Fibroblast of the conjunctiva (primary cell): ENCODE results near the gene INSR.
"Not testable (repeated sequence)": the region's sequence is repeated elsewhere in the genome, so short reads cannot be mapped to it uniquely, and the experiment has no call there.

Experiments used
- DNase-seq: peaks from one replicate; pipeline ENCODE4 v3.0.0-alpha.2; 2010; ENCODE audit warnings: low read depth

INSR gene

GRCh38 chr19:7293762-7294557 lies at the start of gene INSR:
INSR (minus strand) TSS chr19:7294414; CDS start chr19:7293891, 523 bp downstream.
- DNase-seq: peak; percentile 68

DNA sequence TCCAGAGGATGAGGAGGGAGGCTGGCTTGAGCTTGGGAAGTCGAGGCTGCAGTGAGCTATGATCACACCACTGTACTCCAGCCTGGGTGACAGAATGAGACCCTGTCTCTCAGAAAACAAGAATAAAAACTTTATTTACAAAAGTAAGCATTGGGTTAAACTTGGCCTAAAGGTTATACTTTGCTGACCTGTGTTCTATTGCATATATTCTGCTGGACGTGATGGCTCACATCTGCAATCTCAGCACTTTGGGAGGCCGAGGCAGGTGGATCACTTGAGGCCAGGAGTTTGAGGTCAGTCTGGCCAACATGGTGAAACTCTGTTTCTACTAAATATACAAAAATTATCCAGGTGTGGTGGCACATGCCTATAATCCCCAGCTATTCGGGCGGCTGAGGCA lies 47.9 kb upstream of the INSR start:
- no peak for DNase-seq

- DNase-seq: peak; percentile 51
Observed at GRCh38 chr19:7340959-7341837, 47.0 kb upstream of the INSR start.

DNA sequence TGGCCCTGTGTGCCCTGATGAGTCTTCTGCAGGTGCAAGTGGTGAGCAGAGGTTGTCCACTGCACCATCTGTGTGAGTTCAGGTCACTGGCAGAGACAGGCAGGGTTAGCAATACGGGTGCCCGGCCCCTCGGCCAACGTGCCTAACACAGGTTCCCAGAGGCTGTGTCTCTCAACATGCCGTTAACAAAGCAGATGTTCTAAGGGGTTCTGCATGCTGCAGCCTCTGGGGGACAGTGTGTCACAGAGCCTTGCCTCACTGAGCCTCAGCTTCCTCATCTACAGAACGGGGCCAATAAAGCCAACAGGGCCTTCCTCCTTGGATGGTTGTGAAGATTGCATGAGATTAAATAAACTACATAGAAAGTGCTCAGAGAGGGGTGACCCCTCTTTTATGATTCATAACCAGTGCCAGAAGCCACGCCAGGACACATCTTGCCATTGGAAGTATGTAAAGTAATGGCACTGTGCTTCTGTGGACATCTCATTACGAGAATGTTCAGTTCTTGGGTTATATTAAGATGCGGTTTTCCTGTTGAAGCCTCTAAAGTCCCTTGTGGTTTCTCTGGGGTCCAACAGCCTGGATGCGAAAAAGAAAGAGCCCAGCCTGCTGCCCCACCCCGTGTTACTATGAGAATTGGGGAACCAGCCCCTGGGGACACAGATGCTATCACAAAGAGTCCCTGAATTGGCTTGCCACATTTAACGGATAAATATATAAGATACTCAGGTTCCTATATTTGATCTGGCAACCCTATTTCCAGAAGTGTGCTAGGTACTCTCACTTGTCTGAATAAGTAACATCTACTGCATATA lies 43.4 kb upstream of the INSR start:
- no peak for DNase-seq

GRCh38 chr19:7336321-7336973 lies 42.2 kb upstream of the INSR start:
- no peak for DNase-seq

- DNase-seq: no peak
Observed at GRCh38 chr19:7333198-7334118, 39.2 kb upstream of the INSR start.

- no peak for DNase-seq
Observed at GRCh38 chr19:7331446-7331845, 37.2 kb upstream of the INSR start.

GRCh38 chr19:7328647-7329046 lies 34.4 kb upstream of the INSR start:
- no peak for DNase-seq

- no peak for DNase-seq
Observed at GRCh38 chr19:7327802-7328201, 33.6 kb upstream of the INSR start.

DNA sequence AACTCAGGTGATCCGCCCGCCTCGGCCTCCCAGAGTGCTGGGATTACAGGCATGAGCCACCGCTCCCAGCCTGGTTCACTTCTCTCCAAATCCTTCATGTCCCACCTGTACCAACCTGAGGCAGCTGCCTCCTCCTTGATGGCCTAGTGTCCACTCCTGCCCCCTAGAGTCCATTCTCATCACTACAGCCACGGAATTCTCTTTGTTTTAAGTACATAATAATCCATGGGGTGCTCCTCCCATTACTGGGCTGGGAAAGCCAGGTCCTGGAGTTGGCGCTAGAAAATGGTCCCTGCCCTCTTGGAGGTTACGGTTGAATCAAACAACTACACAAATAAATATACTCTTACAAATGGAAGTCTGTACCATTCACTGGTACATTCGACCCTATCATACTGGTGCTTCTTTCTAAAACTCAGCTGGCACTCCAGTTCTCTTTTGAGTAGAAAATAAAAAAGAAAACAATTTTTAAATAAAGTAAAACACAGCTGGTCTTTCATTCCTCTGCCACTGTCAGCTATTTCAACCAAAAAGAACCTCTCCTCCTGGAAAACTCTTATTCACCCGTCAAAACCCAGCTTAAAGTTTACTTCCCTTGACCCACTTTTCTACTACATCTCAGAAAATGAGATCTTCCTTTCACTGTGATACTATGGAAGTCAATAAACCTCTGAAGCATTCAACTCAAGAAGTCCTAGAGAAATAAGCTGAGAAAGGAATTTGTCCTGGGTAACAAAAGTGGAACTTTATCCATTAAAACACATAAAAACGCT lies 32.1 kb upstream of the INSR start:
- DNase-seq: no peak

DNA sequence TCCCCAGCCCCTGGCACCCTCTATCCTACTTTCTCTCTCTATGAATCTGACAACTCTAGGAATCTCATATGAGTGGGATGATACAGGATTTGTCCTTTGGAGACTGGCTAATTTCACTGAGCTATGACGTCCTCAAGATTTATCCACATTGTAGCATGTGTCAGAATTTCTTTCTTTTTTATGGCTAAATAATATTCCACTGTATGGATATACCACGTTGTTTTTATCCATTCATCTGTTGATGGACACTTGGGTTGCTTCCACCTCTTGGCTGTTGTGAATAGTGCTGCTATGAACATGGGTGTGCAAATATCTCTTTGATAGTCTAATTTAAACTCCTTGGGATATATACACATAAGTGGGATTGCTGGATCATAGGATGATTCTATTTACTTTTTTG lies 24.0 kb upstream of the INSR start:
- no peak for DNase-seq

GRCh38 chr19:7312816-7313215 lies 18.6 kb upstream of the INSR start:
- DNase-seq: no peak

GRCh38 chr19:7311911-7312310 lies 17.7 kb upstream of the INSR start:
- no peak for DNase-seq

GRCh38 chr19:7308327-7308726 lies 14.1 kb upstream of the INSR start:
- DNase-seq: not testable (repeated sequence)

GRCh38 chr19:7307590-7308218 lies 13.5 kb upstream of the INSR start:
- DNase-seq: no peak

DNA sequence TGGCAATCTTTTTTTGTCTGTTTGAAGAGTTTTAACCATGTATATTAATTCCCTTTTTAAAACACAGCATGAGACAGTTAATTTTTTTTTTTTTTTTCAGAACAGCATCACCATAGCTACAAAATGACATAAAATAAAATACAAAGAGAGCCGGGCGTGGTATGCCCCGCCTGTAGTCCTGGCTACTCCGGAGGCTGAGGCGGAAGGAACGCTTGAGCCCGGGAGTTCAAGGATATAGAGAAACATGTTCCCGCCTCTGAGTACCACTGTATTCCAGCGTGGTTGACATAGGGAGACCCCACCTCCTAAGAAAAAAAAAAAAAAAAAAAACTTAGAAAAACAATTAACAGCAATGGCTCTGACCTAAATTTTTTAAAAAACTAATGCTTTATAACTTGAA lies 10.0 kb upstream of the INSR start:
- no peak for DNase-seq

DNA sequence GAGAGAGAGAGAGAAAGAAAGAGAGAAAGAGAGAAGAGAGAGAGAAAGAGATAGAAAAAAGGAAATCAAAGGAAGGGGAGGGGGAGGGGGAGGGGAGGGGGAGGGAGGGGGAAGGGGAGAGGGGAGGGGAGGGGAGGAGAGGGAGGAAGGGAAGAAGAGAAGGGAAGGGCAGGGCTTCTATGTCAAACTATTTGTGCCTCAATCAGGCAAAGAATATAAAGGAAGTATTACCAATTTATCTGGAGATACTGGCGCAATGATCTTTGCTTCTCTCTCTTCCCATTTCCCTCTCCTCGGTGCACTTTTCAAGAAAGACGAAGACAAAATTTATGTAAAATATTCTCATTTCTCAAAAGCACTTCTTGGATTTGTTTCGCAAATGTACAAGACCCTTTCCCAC lies 9.3 kb upstream of the INSR start:
- no peak for DNase-seq

DNA sequence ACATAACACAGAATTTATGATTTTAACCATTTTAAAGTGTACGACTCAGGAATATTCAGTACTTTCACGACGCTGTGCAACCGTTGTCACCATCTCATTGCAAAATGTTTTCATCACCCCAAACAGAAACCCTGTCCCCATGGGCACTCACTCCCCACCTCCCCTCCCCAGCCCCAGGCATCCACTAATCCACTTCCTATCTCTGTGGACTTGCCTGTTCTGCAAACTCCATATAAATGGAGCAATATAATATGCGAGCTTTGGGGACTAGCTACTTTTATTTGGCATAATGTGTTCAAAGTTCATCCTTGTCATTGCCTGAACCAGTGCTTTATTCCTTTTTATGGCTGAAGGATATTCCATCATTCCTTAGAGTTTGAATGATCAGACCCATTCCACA lies 7.3 kb upstream of the INSR start:
- no peak for DNase-seq

DNA sequence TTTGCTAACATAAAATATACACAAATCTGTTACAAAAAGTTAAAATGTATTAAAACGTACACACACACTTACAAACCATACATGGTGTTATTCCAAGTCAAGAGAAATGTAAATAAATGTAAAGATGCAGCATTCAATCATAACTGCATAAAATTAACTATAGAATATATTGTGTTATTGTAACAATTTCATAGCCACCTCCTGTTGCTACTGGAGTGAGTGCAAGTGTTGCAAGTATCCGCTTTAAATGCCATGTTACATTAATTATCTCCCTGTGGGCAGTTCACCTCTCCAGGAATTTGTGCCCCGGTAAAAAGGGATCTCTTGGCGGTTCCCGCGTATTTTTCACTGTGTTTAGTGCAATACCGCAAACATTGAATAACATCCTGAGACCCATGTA lies 3.5 kb upstream of the INSR start:
- no peak for DNase-seq
